Adrenal gland (tissue), 5 donors: ENCODE measurements around the gene IQGAP1.
"Not testable (repeated sequence)": the region's sequence is repeated elsewhere in the genome, so short reads cannot be mapped to it uniquely, and the experiment has no call there.

Experiments used
- POLR2A ChIP-seq, 2 donors: fragments of 450-650 bp; IDR thresholded peaks; one replicate each; pipeline ENCODE4 v1.6.1; 2017; ENCODE audit warnings: antibody characterized with exemption in 2 of 2, mild to moderate bottlenecking in 2 of 2, moderate library complexity in 1 of 2
- TF ChIP-seq, protein P1 (sequence below), 6 experiments: fragments of 450-650 bp in 4 of 6; fragments of 200-600 bp in 2 of 6; sonication (generic) in 1 of 6; IDR thresholded peaks; 1 replicate in 5 of 6; 2 replicates in 1 of 6; pipeline versions ENCODE4 v1.5.1 to v1.8.0; 2016 to 2021; ENCODE audit warnings: antibody characterized with exemption in 6 of 6, mild to moderate bottlenecking in 2 of 6, moderate library complexity in 1 of 6
- donor health status: DM: no; HTN: no; CAD: no.

DNA sequence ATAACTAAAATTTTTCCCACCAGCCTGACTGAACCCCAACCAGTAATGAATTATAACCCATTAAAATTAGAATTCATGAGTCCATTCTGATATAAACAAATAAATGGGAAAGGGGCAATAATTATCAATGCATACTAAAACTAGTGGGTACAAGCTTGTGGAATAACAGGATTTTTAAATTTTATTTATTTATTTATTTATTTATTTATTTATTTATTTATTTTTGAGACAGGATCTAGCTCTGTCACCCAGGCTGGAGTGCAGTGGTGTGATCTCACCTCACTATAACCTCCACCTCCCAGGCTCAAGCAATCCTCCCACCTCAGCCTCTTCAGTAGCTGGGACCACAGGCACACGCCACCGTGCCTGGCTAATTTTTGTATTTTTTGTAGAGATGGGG lies 125.9 kb downstream of the IQGAP1 start:
- TF ChIP-seq, protein P1, sequence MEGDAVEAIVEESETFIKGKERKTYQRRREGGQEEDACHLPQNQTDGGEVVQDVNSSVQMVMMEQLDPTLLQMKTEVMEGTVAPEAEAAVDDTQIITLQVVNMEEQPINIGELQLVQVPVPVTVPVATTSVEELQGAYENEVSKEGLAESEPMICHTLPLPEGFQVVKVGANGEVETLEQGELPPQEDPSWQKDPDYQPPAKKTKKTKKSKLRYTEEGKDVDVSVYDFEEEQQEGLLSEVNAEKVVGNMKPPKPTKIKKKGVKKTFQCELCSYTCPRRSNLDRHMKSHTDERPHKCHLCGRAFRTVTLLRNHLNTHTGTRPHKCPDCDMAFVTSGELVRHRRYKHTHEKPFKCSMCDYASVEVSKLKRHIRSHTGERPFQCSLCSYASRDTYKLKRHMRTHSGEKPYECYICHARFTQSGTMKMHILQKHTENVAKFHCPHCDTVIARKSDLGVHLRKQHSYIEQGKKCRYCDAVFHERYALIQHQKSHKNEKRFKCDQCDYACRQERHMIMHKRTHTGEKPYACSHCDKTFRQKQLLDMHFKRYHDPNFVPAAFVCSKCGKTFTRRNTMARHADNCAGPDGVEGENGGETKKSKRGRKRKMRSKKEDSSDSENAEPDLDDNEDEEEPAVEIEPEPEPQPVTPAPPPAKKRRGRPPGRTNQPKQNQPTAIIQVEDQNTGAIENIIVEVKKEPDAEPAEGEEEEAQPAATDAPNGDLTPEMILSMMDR (IDR thresholded peaks at IDR 0.05): not testable (repeated sequence)
- TF ChIP-seq POLR2A (IDR thresholded peaks at IDR 0.05): not testable (repeated sequence)
